ENCODE results near the gene PLEKHB1.

GRCh38 chr11:73612601-73613140 lies 33.7 kb upstream of the PLEKHB1 start:
- TF ChIP-seq CTCF (IDR thresholded peaks at IDR 0.05) (no peak), POLR2A (IDR thresholded peaks at IDR 0.05) (no peak)

All from thyroid gland (tissue), 4 donors.